NCI-H526 treated with DMSO at 0.1 percent for 48 hours (cell line): ENCODE measurements around the gene ERC2.

Experiments used
- DNase-seq: peaks from one replicate; lab custom pipeline; 2025; lab: John Stamatoyannopoulos, UW

ERC2 gene

GRCh38 chr3:55619046-55619808, 849.0 kb downstream of the ERC2 start:
- DNase-seq, result no peak

DNA sequence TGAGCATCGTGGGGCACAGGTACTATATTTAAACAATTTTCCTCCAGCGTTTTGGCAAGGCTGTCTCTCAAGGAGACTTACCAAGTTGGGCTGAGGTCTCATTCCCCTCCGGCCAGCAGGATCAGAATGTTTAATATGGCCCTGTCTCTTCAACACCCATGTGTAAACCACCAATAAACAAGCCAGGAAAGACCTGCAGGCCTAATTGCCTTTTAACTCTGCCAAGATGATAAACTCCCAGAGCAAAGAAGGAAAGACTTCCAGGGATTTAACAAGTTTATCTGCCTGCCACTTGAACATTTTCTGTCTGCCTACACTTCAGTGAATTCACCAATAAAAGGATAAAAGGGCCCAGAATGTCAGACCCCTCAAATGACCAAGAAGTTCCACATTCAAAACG, 850.9 kb downstream of the ERC2 start:
- no peak for DNase-seq

DNA sequence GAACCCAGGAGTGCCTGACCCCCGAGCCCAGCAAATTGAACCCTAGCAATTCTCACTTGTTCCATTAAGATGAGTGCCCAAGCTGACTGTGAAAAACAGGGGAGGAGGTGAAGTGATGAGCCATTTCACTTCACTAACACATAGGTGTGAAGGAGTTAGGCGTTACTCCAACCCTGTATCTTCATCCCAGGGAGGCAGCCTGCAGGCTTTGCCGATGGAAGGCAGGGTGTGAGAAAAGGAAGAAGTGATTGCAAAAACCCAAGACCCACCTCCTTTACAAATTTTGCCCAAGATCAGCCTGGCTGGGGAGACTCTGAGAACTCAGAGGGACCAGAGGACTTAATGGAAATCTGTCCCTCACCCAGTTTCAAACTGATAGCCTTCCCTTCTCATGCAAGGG, 851.5 kb downstream of the ERC2 start:
- DNase-seq, result no peak

DNA sequence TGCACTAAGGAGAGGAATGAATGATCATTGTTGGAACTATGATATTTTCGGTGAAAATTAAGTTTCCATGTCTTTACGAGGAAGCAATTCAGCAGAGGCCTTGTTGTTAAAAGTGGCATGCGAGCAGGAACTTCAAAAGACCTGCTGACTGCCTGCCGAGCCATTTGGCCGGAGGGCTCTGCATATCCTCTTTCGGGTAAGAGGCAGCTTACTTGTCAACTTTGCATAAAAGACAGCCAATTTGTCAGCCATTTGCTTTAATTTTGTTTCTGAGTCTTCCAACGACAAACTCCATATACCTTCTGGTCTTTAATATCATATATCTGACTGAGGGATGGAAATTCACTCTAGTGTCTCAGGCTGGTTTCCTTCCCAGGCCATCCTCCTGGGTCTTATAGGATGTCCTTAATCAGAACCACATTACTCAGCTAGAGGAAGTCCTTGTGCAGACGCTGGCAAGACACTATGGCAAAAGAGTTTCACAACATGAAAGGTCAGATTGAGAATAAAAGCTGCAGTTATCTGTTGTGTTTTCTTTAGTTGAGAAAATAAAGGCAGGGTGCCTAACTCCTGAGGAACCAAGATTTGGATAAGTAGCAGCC, 852.5 kb downstream of the ERC2 start:
- no peak for DNase-seq

- DNase-seq, result no peak
Observed at GRCh38 chr3:55615039-55615693, 853.1 kb downstream of the ERC2 start.

GRCh38 chr3:55611121-55611520, 857.1 kb downstream of the ERC2 start:
- DNase-seq, result no peak

- DNase-seq, result no peak
Observed at GRCh38 chr3:55609230-55609827, 858.9 kb downstream of the ERC2 start.

DNA sequence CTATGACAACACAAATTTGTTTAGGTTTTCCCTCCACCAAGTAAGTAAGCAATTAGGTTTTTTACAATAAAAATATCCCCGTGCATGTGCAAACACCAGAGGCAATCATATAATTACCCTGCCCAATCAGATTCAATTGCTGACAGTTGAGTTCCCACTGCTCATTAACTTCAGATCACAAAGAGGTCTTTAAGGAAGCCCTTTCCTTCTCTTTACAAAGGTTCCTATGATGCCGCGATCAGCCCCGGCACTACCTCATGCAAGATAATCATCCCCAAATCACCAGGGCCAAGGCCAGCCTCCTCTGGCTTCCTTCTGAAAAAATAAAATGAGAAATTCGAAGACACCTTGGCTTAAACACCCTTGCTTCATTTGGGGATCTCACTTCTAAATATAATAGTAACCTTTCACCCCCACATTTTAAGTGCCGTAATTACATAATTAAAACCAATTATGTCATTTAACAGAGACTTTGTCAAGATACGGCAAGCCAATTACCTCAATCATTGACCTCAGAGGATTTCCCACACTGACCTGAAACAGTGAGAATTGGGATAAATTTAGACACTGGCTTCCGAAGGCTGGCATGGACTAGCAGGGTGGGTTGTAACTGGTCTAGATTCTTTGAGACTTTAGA, 859.8 kb downstream of the ERC2 start:
- no peak for DNase-seq

- DNase-seq, result no peak
Observed at GRCh38 chr3:55607844-55608243, 860.4 kb downstream of the ERC2 start.

GRCh38 chr3:55607175-55607574, 861.1 kb downstream of the ERC2 start:
- DNase-seq, result no peak

GRCh38 chr3:55605443-55606236, 862.6 kb downstream of the ERC2 start:
- no peak for DNase-seq

GRCh38 chr3:55604846-55605245, 863.4 kb downstream of the ERC2 start:
- no peak for DNase-seq

DNA sequence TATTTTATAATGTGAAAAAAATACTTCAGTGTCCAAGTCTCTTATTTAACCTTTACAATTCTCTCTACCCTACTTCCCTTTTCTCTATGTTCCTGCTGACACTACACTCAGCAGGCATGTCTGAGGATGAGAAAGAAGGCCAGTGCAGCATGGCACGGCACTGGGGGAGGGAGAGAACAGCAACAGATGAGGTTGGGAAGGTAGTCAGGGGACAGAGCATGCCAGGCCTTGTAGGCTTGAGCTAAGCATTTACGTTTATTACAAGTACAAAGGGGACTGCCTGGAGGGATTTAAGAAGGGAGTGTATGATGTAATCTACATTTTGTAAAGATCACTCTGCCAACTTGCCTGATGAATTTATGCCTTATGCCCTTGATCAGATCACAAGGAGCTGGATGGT, 863.9 kb downstream of the ERC2 start:
- DNase-seq, result no peak

- DNase-seq, result no peak
Observed at GRCh38 chr3:55601366-55602080, 866.7 kb downstream of the ERC2 start.

DNA sequence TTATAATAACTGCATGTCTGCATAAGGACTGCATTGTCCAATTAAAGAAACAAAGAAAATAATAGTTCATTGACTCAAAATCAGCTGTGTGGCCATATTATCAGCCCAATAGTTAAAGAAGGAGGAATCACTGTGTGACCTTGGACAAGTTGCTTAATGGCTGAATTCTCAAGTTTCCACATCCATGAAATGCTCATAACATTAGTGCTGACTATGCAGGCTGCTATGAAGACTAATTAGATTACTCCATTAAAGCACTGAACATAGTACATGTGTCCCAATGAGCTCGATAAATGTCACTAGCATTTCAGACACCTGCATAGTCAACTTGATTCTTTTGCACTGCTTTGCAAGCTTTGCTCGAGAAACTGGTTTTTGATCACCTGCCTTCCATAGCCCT, 870.0 kb downstream of the ERC2 start:
- DNase-seq, result no peak

- no peak for DNase-seq
Observed at GRCh38 chr3:55597641-55598040, 870.6 kb downstream of the ERC2 start.

DNA sequence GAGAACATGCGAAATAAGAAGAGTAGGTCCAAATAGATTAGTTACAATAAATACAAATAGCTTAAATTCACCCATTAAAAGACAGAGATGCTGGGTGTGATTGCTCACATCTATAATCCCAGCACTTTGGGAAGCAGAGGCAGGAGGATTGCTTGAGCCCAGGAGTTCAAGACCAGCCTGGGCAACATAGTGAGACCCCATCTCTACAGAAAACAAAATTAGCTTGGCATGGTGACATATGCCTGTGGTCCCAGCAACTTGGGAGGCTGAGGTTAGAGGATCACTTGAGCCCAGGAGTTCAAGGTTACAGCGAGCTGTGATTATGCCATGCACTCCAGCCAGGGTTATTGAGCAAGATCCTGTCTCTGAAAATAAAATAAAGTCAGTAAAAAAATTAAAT, 872.1 kb downstream of the ERC2 start:
- no peak for DNase-seq

DNA sequence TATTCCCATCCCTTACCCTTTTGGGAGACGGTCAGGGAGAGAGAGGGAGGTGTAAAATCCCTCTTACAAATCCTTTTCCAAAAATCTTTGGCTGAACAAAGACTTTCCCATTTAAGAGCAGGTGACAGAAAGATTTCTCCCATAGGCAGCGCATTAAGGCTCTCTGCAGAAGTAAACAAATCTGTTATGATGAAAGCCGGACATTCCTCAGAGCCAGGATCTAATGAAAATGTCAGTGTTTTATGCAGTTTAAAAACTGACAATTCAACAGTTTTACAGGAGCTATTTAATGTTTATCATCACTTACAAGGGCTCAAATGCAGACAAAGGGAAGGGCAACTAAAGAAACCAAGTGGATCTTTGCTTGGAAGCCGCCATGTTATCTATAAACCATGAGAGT, 872.8 kb downstream of the ERC2 start:
- DNase-seq, result no peak

- peak; percentile 13 for DNase-seq
Observed at GRCh38 chr3:55592572-55592971, 875.7 kb downstream of the ERC2 start.

- DNase-seq, result no peak
Observed at GRCh38 chr3:55591888-55592287, 876.4 kb downstream of the ERC2 start.

GRCh38 chr3:55588146-55588765, 880.0 kb downstream of the ERC2 start:
- DNase-seq, result no peak
